HEK293T (cell line): ENCODE measurements around the gene AP2A2.
"Not testable (repeated sequence)": the region's sequence is repeated elsewhere in the genome, so short reads cannot be mapped to it uniquely, and the experiment has no call there.

Source experiments
- CTCF ChIA-PET: fragments of 350-600 bp; formaldehyde crosslinking; extraction: SDS; loops from one replicate; lab custom pipeline; 2021; ENCODE audit warnings: antibody characterized with exemption, inconsistent platforms; lab: Yijun Ruan, JAX
- POLR2A ChIA-PET: fragments of 350-600 bp; formaldehyde crosslinking; extraction: SDS; loops from one replicate; lab custom pipeline; 2020; ENCODE audit warnings: antibody characterized with exemption, inconsistent platforms; lab: Yijun Ruan, JAX
- DNase-seq: peaks from one replicate; pipeline ENCODE4 v3.0.0; 2012; ENCODE audit warnings: mixed read lengths; ENCODE audit errors: extremely low spot score
- ARNT ChIP-seq: fragments of 450-650 bp; IDR thresholded peaks from 2 replicates; pipeline ENCODE4 v1.6.1; 2017; ENCODE audit warnings: mild to moderate bottlenecking
- BHLHE40 ChIP-seq: fragments of 450-650 bp; IDR thresholded peaks from 2 replicates; pipeline ENCODE4 v1.6.1; 2016; ENCODE audit warnings: mild to moderate bottlenecking, moderate library complexity, borderline replicate concordance
- CTBP1 ChIP-seq: fragments of 450-650 bp; IDR thresholded peaks from 2 replicates; pipeline ENCODE4 v1.6.1; 2016; ENCODE audit warnings: borderline replicate concordance
- ELF4 ChIP-seq: fragments of 450-650 bp; IDR thresholded peaks from 2 replicates; pipeline ENCODE4 v1.6.1; 2017; ENCODE audit warnings: antibody characterized with exemption
- FOXA1 ChIP-seq: fragments of 450-650 bp; IDR thresholded peaks from 2 replicates; pipeline ENCODE4 v1.6.1; 2016; ENCODE audit warnings: mild to moderate bottlenecking
- FOXK2 ChIP-seq: fragments of 450-650 bp; IDR thresholded peaks from 2 replicates; pipeline ENCODE4 v1.6.1; 2016; ENCODE audit warnings: mild to moderate bottlenecking
- FOXM1 ChIP-seq: fragments of 450-650 bp; IDR thresholded peaks from 2 replicates; pipeline ENCODE4 v1.6.1; 2017; ENCODE audit warnings: mild to moderate bottlenecking, borderline replicate concordance
- HDGF ChIP-seq: fragments of 450-650 bp; IDR thresholded peaks from 2 replicates; pipeline ENCODE4 v1.6.1; 2017; ENCODE audit warnings: antibody characterized with exemption, borderline replicate concordance
- L3MBTL2 ChIP-seq: fragments of 450-650 bp; conservative IDR thresholded peaks from 2 replicates; pipeline ENCODE4 v1.6.1; 2016; ENCODE audit warnings: mild to moderate bottlenecking
- LEF1 ChIP-seq: fragments of 450-650 bp; IDR thresholded peaks from 2 replicates; pipeline ENCODE4 v1.6.1; 2017; ENCODE audit warnings: mild to moderate bottlenecking, borderline replicate concordance
- NFRKB ChIP-seq: fragments of 450-650 bp; IDR thresholded peaks from 2 replicates; pipeline ENCODE4 v1.6.1; 2016; ENCODE audit warnings: mild to moderate bottlenecking, moderate library complexity
- SP1 ChIP-seq: fragments of 450-650 bp; IDR thresholded peaks from 2 replicates; pipeline ENCODE4 v1.6.1; 2017
- SUZ12 ChIP-seq: fragments of 450-650 bp; IDR thresholded peaks from 2 replicates; pipeline ENCODE4 v1.6.1; 2016; ENCODE audit warnings: mild to moderate bottlenecking
- TARDBP ChIP-seq: fragments of 450-650 bp; IDR thresholded peaks from 2 replicates; pipeline ENCODE4 v1.6.1; 2016
- ZNF384 ChIP-seq: fragments of 450-650 bp; IDR thresholded peaks from 2 replicates; pipeline ENCODE4 v1.6.1; 2016
- TF ChIP-seq, protein P1 (sequence below): fragments of 450-650 bp; IDR thresholded peaks from 2 replicates; pipeline ENCODE4 v1.6.1; 2016

Gene AP2A2

GRCh38 chr11:1012740-1013630 lies 87.3 kb downstream of the AP2A2 start:
- no peak for DNase-seq
- POLR2A ChIA-PET, result no interaction called here
- TF ChIP-seq SUZ12 (no peak), LEF1 (no peak), SP1 (no peak), ARNT (no peak), FOXM1 (no peak), NFRKB (no peak), FOXA1 (no peak), CTBP1 (no peak)
- CTCF ChIA-PET, result no interaction called here

DNA sequence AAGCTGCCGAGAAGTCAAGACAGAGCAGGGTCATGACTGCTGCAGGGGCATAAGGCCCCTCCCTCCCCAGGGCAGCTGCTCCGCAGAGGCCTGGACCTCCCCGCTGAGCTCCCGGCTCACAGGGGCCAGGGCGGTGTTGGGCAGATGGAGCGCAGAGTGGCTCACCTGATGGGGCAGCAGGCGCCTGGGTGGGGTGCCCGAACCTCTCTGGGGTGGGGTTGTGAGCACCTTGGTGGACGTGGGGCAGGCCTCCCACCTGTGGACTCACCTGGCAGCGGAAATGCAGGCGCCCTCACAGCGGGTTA lies 87.9 kb downstream of the AP2A2 start:
- CTCF ChIA-PET, result no interaction called here
- POLR2A ChIA-PET, result no interaction called here
- no peak for DNase-seq
- TF ChIP-seq FOXK2 (no peak), FOXM1 (no peak), ZNF384 (no peak), TARDBP (no peak), ARNT (no peak), L3MBTL2 (no peak), LEF1 (no peak), BHLHE40 (no peak), SP1 (no peak), NFRKB (no peak), ELF4 (no peak), SUZ12 (no peak), FOXA1 (no peak), HDGF (no peak), CTBP1 (no peak)
- TF ChIP-seq, protein P1, sequence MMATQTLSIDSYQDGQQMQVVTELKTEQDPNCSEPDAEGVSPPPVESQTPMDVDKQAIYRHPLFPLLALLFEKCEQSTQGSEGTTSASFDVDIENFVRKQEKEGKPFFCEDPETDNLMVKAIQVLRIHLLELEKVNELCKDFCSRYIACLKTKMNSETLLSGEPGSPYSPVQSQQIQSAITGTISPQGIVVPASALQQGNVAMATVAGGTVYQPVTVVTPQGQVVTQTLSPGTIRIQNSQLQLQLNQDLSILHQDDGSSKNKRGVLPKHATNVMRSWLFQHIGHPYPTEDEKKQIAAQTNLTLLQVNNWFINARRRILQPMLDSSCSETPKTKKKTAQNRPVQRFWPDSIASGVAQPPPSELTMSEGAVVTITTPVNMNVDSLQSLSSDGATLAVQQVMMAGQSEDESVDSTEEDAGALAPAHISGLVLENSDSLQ, result no peak

GRCh38 chr11:1014276-1014675 lies 88.6 kb downstream of the AP2A2 start:
- CTCF ChIA-PET, result no interaction called here
- TF ChIP-seq BHLHE40 (no peak), NFRKB (no peak), CTBP1 (no peak), L3MBTL2 (no peak), FOXM1 (no peak), SP1 (no peak), FOXK2 (no peak), SUZ12 (no peak), ZNF384 (no peak), ELF4 (no peak), ARNT (no peak), FOXA1 (no peak), LEF1 (no peak), TARDBP (no peak), HDGF (no peak)
- TF ChIP-seq, protein P1, result no peak
- POLR2A ChIA-PET, result no interaction called here
- no peak for DNase-seq

DNA sequence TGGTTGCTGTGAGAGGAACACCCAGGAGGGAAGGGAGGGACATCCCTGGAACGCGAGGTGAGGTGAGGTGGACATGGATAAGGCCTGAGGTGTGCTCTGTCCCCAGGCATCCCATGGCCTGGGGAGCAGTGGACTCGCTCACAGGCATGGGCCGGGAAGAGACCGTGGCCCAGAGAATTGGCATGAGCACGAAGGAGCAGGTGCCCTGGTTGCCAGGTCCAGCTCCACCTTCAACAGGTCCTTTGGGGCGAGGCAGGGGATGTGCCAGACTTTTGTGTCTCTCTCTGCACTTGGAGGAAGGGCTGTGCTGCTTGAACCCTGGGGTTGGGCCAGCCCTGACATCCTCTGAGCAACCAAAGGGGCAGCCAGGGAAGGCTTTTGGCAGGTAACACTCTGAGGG lies 89.4 kb downstream of the AP2A2 start:
- CTCF ChIA-PET, result no interaction called here
- POLR2A ChIA-PET, result no interaction called here
- no peak for DNase-seq
- TF ChIP-seq L3MBTL2 (no peak), BHLHE40 (no peak), FOXM1 (no peak), LEF1 (no peak), NFRKB (no peak), SP1 (no peak), CTBP1 (no peak), ELF4 (no peak), SUZ12 (no peak), TARDBP (no peak), FOXA1 (no peak), ARNT (no peak), ZNF384 (no peak), FOXK2 (no peak), HDGF (no peak)
- TF ChIP-seq, protein P1, result no peak

DNA sequence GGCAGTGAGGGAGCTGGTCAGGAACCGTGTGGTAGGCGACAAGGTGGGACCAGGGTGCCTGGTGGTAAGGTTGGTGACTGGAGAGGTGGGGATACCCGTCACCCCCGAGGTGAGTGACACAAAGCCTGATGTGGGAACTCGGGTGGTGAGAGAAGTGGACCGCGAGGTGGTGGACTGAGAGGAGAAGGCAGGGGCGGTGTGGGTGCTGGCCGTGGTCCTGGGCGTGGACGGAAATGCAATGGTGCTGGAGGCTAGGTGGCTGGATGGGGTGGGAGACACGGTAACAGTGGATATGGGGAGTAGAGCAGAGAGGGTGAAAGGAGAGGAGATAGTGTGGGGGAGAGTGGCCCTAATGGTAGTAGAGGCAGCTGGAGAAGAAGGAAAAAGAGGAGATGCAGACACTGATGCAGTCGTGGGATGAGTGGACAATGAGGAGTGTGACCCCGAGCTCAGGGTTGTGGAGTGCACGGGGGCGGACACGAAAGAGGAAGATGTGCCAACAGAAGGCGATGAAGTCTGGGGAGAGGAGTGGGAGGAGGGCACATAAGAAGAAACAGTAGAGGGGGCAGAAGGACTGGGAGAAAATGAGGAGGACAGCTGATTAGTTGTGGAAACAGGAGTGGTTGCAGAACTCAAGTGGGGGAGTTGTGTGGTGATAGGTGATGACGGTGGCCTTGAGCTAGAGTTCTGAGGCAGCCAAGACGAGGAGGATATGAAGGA lies 90.3 kb downstream of the AP2A2 start:
- ChIA-PET POLR2A (no interaction called here), CTCF (no interaction called here)
- TF ChIP-seq FOXA1 (no peak), ARNT (no peak), NFRKB (no peak), FOXM1 (no peak), TARDBP (no peak), SUZ12 (no peak), CTBP1 (no peak), HDGF (no peak), L3MBTL2 (no peak), BHLHE40 (no peak), FOXK2 (no peak)
- TF ChIP-seq, protein P1, result no peak
- DNase-seq, result no peak

- POLR2A ChIA-PET, DNase-seq, CTCF ChIA-PET: not testable (repeated sequence)
Observed at GRCh38 chr11:1016610-1017126, 91.0 kb downstream of the AP2A2 start.
